Measurements from ENCODE around the gene BCKDHB.

Gene BCKDHB

DNA sequence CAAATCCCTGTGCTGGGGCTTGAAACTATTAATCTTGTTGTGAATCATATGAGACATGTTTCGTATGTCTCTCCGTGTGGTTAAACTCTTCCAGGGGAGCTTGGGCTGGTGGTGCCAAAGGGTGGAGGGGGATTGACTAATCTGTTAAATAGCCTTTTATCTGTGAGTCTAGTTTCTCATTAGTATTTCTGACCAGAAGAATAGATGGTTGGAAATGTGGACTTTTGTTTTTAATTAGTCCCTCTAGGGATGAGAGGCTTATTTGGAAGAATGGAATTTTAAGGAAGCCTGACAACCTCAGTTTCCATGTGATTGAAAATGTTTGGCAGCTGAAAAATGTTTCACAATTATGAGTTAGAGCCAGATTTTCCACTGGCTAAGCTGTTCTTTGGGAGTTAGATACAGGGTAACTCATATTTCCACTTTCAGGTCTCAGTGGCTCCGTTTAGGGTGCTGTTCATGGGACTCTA is 117.3 kb downstream of the BCKDHB start:
- Histone ChIP-seq H3F3A (ENCODE audit: control insufficient read depth, insufficient read depth) (no peaks in the 10 kb centered on the region), H3K27me3 (ENCODE audit: control insufficient read depth, low read length) (no peaks in the 10 kb centered on the region), H3K4me1 (ENCODE audit: control insufficient read depth, low read length) (no peaks in the 10 kb centered on the region), H3K79me2 (ENCODE audit: control insufficient read depth, low read length) (no peaks in the 10 kb centered on the region), H3K27ac (ENCODE audit: low read depth, low read length) (no peak overlapping the region), H4K20me1 (ENCODE audit: control insufficient read depth, insufficient read depth, low read depth, low read length) (no peaks in the 10 kb centered on the region), H3K9me3 (ENCODE audit: control insufficient read depth, insufficient read depth, low read length) (no peaks in the 10 kb centered on the region), H3K36me3 (ENCODE audit: control insufficient read depth, low read length) (no peaks in the 10 kb centered on the region), H3K4me3 (ENCODE audit: low read length) (no peak overlapping the region), H3K4me2 (ENCODE audit: low read length) (no peak overlapping the region), H3K9me2 (replicated peaks; ENCODE audit: control insufficient read depth, low read length) (no peaks in the 10 kb centered on the region)
- TF ChIP-seq, protein P1, sequence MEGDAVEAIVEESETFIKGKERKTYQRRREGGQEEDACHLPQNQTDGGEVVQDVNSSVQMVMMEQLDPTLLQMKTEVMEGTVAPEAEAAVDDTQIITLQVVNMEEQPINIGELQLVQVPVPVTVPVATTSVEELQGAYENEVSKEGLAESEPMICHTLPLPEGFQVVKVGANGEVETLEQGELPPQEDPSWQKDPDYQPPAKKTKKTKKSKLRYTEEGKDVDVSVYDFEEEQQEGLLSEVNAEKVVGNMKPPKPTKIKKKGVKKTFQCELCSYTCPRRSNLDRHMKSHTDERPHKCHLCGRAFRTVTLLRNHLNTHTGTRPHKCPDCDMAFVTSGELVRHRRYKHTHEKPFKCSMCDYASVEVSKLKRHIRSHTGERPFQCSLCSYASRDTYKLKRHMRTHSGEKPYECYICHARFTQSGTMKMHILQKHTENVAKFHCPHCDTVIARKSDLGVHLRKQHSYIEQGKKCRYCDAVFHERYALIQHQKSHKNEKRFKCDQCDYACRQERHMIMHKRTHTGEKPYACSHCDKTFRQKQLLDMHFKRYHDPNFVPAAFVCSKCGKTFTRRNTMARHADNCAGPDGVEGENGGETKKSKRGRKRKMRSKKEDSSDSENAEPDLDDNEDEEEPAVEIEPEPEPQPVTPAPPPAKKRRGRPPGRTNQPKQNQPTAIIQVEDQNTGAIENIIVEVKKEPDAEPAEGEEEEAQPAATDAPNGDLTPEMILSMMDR (IDR thresholded peaks at IDR 0.05; ENCODE audit: low read depth, low read length, poor library complexity, severe bottlenecking) = no peak
- no peak for TF ChIP-seq EZH2phosphoT487 (IDR thresholded peaks at IDR 0.05; ENCODE audit: borderline replicate concordance, low read length)

DNA sequence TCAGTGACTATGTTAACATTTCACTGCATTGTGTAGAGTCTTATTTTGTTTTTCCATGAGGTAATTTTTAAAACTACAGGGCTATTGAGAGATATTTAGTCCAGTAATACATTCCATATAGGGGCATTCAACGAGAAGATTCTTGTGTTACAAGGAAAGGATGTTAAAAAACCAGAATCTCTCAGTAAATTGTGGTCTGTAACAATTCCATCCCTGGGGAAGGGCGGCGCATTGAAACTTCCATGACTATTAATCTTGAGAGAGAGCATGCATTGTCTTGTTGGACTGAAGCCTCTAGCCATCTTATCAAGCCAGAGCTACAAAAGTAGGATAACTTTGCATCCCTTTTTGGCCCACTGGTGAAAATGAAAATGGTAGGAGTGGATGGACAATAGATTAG is 119.7 kb downstream of the BCKDHB start:
- Histone ChIP-seq H3K9me2 (replicated peaks; ENCODE audit: control insufficient read depth, low read length) (no peaks in the 10 kb centered on the region), H3K4me2 (ENCODE audit: low read length) (no peak overlapping the region), H3K4me1 (ENCODE audit: control insufficient read depth, low read length) (no peaks in the 10 kb centered on the region), H3F3A (ENCODE audit: control insufficient read depth, insufficient read depth) (no peaks in the 10 kb centered on the region), H3K27ac (ENCODE audit: low read depth, low read length) (no peak overlapping the region), H3K27me3 (ENCODE audit: control insufficient read depth, low read length) (no peaks in the 10 kb centered on the region), H3K4me3 (ENCODE audit: low read length) (no peak overlapping the region), H3K79me2 (ENCODE audit: control insufficient read depth, low read length) (no peaks in the 10 kb centered on the region), H3K36me3 (ENCODE audit: control insufficient read depth, low read length) (no peaks in the 10 kb centered on the region), H4K20me1 (ENCODE audit: control insufficient read depth, insufficient read depth, low read depth, low read length) (no peaks in the 10 kb centered on the region), H3K9me3 (ENCODE audit: control insufficient read depth, insufficient read depth, low read length) (no peaks in the 10 kb centered on the region)
- TF ChIP-seq, protein P1 (IDR thresholded peaks at IDR 0.05; ENCODE audit: low read depth, low read length, poor library complexity, severe bottlenecking) = no peak
- TF ChIP-seq EZH2phosphoT487 (IDR thresholded peaks at IDR 0.05; ENCODE audit: borderline replicate concordance, low read length) = no peak

DNA sequence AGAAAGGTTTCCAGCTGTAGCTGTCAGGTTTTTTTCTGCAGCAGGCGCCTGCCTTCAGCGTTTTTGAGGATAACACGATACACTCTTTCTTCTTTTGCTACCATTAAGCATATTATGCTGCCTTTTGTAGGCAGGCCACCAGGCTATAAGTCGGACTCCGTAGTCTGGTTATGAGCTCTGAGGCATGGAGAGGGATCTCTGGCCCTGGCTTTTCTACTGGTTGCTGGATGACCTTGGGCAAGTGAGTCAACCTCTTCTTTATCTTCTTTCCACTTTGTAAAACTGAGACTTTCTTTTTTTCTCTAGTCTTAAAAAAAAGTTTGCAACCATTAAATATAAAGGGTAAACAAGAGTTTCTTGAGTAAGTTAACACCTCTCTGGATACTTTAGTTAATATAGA is 120.2 kb downstream of the BCKDHB start:
- Histone ChIP-seq H3K9me3 (ENCODE audit: control insufficient read depth, insufficient read depth, low read length) (no peaks in the 10 kb centered on the region), H3K4me3 (ENCODE audit: low read length) (no peak overlapping the region), H4K20me1 (ENCODE audit: control insufficient read depth, insufficient read depth, low read depth, low read length) (no peaks in the 10 kb centered on the region), H3K27ac (ENCODE audit: low read depth, low read length) (no peak overlapping the region), H3K36me3 (ENCODE audit: control insufficient read depth, low read length) (no peaks in the 10 kb centered on the region), H3F3A (ENCODE audit: control insufficient read depth, insufficient read depth) (no peaks in the 10 kb centered on the region), H3K9me2 (replicated peaks; ENCODE audit: control insufficient read depth, low read length) (no peaks in the 10 kb centered on the region), H3K4me1 (ENCODE audit: control insufficient read depth, low read length) (no peaks in the 10 kb centered on the region), H3K4me2 (ENCODE audit: low read length) (no peak overlapping the region), H3K27me3 (ENCODE audit: control insufficient read depth, low read length) (no peaks in the 10 kb centered on the region), H3K79me2 (ENCODE audit: control insufficient read depth, low read length) (no peaks in the 10 kb centered on the region)
- TF ChIP-seq, protein P1 (IDR thresholded peaks at IDR 0.05; ENCODE audit: low read depth, low read length, poor library complexity, severe bottlenecking) = no peak
- no peak for TF ChIP-seq EZH2phosphoT487 (IDR thresholded peaks at IDR 0.05; ENCODE audit: borderline replicate concordance, low read length)

Data from DOHH2 (cell line).